Coronary artery (tissue), 2 donors: Measurements from ENCODE around the gene NCAN.
A peak's percentile ranks its signal among the peaks of the same experiment; 100 is the strongest.

Source experiments
- DNase-seq: peaks from one replicate; pipeline ENCODE4 v3.0.0-alpha.2; 2017; ENCODE audit warnings: low spot score
- H3K27ac ChIP-seq, 2 donors: fragments of 200-600 bp; sonication (generic); one replicate each; pipeline ENCODE4 v1.5.1; 2016 to 2019
- H3K4me3 ChIP-seq: fragments of 200-600 bp; sonication (generic); 2 replicates; pipeline ENCODE4 v1.5.1; 2016; ENCODE audit warnings: mild to moderate bottlenecking, moderate library complexity
- CTCF ChIP-seq: fragments of 200-600 bp; sonication (generic); IDR thresholded peaks from one replicate; pipeline ENCODE4 v1.5.1; 2019; ENCODE audit warnings: antibody characterized with exemption

Gene NCAN

GRCh38 chr19:19201697-19202630, 9.8 kb upstream of the NCAN start:
- H3K4me3 ChIP-seq: peak overlapping the region; percentile 76
- no peak overlapping the region for H3K27ac ChIP-seq
- TF ChIP-seq CTCF: no peak
- DNase-seq: no peak

DNA sequence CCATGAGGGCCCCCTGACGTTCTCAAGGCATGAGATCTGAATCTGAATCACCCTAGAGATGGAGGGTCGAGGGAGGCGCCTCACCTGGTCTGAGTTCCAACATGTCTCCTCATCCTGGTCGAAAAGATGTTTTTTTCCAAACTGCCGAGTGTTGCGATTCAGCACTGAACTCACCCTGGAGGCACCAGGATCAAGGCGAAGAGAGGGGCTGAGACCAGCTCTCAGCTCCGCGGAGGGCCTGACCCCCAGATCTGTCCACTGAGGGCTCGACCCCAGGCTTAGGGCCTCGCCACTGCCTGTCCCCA, 9.1 kb upstream of the NCAN start:
- no peak for TF ChIP-seq CTCF
- H3K27ac ChIP-seq: peak overlapping the region; percentile 60 to 79
- H3K4me3 ChIP-seq: peak overlapping the region; percentile 76
- no peak for DNase-seq

DNA sequence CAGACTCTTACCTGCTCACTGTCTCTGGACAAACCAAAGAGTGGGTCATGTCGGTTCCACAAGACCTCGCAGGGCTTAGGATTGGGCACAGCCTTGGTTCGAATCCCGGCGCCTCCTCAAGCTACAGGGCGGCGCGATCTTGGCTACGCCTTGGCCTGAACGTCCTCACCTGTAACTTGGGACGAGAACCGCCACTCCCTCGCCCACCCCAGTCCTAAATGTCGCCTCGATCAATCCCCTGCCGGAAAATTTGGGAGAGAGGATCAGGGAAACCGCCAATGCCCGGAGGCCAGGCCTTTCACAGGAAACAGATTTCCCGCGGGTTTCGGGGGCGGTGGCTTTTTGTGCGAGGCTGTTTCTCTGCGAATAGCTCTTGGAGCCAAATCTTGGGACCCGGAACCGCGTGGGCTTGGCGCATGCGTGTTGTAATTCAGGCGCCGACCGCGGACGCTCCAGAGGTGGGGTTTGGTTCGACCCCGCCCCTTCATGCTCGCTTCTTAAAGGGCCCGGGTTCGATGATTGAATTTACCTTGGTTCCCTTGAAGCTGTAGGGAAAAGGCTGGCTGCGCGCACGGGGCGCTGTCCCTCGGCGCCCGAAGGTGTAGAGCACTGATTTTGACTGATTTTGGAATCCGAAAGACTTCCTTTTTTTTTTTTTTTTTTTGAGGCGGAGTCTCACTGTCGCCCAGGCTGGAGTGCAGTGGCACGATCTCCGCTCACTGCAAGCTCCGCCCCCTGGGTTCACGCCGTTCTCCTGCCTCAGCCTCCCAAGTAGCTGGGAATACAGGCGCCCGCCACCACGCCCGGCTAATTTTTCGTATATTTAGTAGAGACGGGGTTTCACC, 8.5 kb upstream of the NCAN start, which contains the start of gene NR2C2AP:
Gene NR2C2AP (minus strand): TSS at position 403 of the 845 bp plus-strand sequence. CDS start 354 bp downstream, at position 49.
- DNase-seq: peak; percentile 89
- Histone ChIP-seq H3K27ac (peak within 1 kb of the TSS; percentile 60 to 79), H3K4me3 (peak within 1 kb of the TSS; percentile 76)
- TF ChIP-seq CTCF: no peak

- H3K4me3 ChIP-seq: peak overlapping the region; percentile 76
- no peak for TF ChIP-seq CTCF
- no peak overlapping the region for H3K27ac ChIP-seq
- no peak for DNase-seq
These were observed 7.6 kb upstream of the NCAN start for GRCh38 chr19:19204181-19204580.

DNA sequence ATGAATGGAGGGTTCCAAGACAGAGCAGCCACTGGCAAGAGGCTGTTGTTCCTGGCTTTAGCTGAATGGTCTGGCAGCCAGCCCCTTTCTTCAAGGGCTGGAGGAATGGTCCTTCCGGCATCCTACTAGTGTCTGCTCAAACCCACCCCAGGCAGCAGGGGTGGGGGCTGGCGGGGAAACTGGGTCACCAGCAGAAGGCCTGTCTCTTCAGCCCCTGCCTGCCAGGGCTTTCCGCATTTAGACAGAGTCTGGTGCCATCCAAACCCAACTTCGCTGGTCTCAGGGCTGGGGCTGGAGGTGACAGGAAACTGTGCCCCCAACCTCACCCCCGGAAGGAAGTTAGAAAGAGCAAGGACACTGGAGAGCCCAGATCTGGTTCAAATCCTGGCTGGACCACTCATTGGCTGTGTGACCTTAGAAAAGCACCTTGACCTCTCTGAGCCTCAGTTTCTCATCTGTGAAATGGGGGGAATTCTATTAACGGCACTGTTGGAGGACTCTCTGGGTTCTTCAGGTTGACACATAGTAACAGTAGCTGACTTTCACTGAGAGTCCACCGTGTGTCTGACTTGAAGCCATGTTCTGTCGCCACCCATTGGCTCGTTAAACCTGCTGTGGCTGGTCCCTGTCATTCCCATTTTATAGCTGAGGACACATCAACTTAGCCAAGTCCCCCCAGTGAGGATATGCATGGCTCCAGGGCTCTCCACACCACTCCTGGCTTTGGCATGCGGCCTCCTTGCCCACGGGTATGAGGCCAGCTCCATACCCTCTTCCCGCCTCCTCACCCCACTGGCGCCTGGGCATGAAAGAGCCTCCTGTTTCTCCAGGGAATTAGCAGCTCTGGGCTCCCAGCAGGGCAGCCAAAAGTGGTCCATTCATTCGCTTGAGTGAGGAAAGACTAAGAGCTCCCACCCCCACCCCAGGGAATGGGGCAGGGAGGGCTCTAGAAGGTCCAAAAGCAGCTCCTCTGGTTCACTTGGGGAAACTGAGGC, 6.0 kb upstream of the NCAN start:
- no peak for DNase-seq
- Histone ChIP-seq H3K4me3 (no peak overlapping the region), H3K27ac (no peak overlapping the region)
- TF ChIP-seq CTCF: no peak

- TF ChIP-seq CTCF: no peak
- no peak for DNase-seq
- H3K4me3 ChIP-seq: no peak overlapping the region
- H3K27ac ChIP-seq: no peak overlapping the region
These were observed 4.8 kb upstream of the NCAN start for GRCh38 chr19:19206938-19207337.
